ENCODE data around the gene ABRACL. TPM values are rescaled to one million over a fixed set of nuclear protein-coding genes. Genes with fewer than 3 reads are reported as not detected.

The ABRACL gene
- polyA plus RNA-seq, 1 donor: 97.2 TPM

DNA sequence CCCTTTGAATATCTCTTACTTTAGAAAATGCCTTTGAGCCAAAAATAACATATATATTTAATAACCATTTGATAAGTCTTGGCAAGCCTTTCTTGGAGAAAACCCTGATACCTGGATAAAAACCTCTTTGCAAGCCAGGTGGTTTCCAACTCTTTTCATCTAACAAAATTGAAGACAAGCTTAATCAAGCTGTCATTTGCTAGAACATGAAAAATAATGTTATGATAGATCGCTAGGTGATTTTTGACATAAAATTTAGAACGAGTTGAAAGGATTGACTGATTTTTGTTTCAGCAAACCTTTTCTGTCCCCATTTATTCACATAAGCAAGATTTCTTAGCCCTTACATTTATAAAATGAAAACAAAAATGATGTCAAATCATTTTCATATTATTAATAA, 44.6 kb downstream of the ABRACL start:
- no peaks in the 10 kb centered on the region for H3K4me1 ChIP-seq (ENCODE audit: control insufficient read depth, insufficient read depth, low read length)
- no peak overlapping the region for H3K4me3 ChIP-seq (ENCODE audit: low read length)
- no peak for DNase-seq
- H3K9me3 ChIP-seq (ENCODE audit: control insufficient read depth, low read depth, low read length): no peaks in the 10 kb centered on the region
- 100% methylated on average over 2 of the region's 2 CpGs for WGBS (ENCODE audit: insufficient coverage, low lambda C conversion rate)
- no peaks in the 10 kb centered on the region for H3K36me3 ChIP-seq (ENCODE audit: control insufficient read depth, insufficient read depth, low read length)
- no peaks in the 10 kb centered on the region for H3K27me3 ChIP-seq (ENCODE audit: control insufficient read depth, insufficient read depth, low read length)
- H3K27ac ChIP-seq (ENCODE audit: low read length): no peak overlapping the region

DNA sequence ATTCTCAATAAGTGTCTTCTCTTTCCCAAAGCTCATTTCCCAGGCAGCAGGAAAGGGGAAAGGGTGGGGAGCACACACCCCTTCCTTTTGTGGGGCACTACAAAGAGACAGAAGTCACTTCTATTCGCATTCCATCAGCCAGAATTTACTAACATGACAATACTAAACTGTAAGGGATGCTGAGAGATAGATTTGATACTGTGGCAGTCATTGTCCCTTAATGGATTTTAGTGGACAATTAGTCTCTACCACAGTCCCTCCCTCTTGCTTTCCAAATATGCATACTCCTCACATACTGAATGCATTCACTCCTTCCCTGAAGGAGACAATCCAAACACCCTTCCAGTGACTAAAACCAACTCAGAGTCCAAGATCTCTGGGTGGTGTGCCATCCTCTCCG, 50.5 kb downstream of the ABRACL start:
- no peaks in the 10 kb centered on the region for H3K9me3 ChIP-seq (ENCODE audit: control insufficient read depth, low read depth, low read length)
- peaks cover 4% of the 10 kb centered on the region for H3K4me1 ChIP-seq (ENCODE audit: control insufficient read depth, insufficient read depth, low read length)
- WGBS (ENCODE audit: insufficient coverage, low lambda C conversion rate): no CpG with 5 or more reads among the region's 2 CpGs
- DNase-seq: no peak
- H3K27me3 ChIP-seq (ENCODE audit: control insufficient read depth, insufficient read depth, low read length): no peaks in the 10 kb centered on the region
- H3K4me3 ChIP-seq (ENCODE audit: low read length): no peak overlapping the region
- no peak overlapping the region for H3K27ac ChIP-seq (ENCODE audit: low read length)
- no peaks in the 10 kb centered on the region for H3K36me3 ChIP-seq (ENCODE audit: control insufficient read depth, insufficient read depth, low read length)

DNA sequence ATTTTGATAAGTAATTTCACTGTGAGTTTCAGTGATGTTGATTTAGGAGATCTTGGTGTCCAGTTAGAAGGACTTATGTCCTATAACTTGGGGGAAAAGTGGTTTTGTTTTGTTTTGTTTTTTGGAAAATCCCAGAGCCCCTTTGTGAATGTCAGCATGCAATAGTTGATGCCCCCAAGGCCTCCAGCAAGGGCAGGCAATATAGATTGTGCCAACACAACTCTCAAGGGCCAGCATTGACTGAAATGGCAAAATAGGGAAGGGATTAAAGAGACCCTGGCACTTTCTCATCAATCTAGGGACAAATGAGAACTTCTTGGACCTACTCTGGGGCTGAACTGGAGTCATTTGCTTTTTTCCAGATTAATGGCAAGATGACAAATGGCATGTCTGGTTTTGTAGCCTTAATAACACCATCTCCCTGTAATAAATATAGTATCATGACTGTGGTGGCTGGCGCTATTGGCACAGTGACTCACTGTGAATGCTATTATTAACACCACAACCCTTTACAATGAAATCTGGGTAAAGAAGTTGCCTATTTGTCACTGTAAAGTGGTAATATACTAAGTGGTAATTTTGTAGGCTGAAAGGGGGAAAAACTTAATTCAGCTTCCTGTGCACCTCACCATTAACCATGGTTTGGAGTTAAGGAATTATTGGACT, 51.8 kb downstream of the ABRACL start:
- Histone ChIP-seq H3K4me1 (ENCODE audit: control insufficient read depth, insufficient read depth, low read length) (peaks cover 4% of the 10 kb centered on the region), H3K4me3 (ENCODE audit: low read length) (no peak overlapping the region), H3K27me3 (ENCODE audit: control insufficient read depth, insufficient read depth, low read length) (no peaks in the 10 kb centered on the region), H3K36me3 (ENCODE audit: control insufficient read depth, insufficient read depth, low read length) (no peaks in the 10 kb centered on the region), H3K27ac (ENCODE audit: low read length) (no peak overlapping the region), H3K9me3 (ENCODE audit: control insufficient read depth, low read depth, low read length) (no peaks in the 10 kb centered on the region)
- no CpG with 5 or more reads among the region's 1 CpG for WGBS (ENCODE audit: insufficient coverage, low lambda C conversion rate)
- no peak for DNase-seq

DNA sequence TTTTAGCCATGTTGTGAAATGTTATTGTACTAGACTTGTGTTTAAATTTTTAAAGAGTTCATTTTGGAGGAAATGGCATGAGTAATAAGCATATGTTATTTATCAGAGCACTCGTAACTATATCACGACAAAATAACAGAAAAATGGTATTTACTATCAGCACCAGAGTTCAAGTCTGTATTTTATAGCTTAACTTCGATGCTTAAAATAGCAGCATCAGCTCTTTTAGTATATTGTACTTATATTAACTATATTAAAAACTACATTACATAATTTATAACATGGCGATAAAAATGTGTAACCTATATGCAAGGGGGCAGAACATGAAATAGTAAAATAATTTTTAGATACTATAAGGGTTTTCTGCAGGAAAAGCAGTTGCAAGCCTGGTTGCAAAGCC, 52.9 kb downstream of the ABRACL start:
- no peaks in the 10 kb centered on the region for H3K9me3 ChIP-seq (ENCODE audit: control insufficient read depth, low read depth, low read length)
- H3K4me1 ChIP-seq (ENCODE audit: control insufficient read depth, insufficient read depth, low read length): peaks cover 4% of the 10 kb centered on the region
- DNase-seq: no peak
- no peaks in the 10 kb centered on the region for H3K36me3 ChIP-seq (ENCODE audit: control insufficient read depth, insufficient read depth, low read length)
- H3K4me3 ChIP-seq (ENCODE audit: low read length): no peak overlapping the region
- no CpG with 5 or more reads among the region's 4 CpGs for WGBS (ENCODE audit: insufficient coverage, low lambda C conversion rate)
- H3K27me3 ChIP-seq (ENCODE audit: control insufficient read depth, insufficient read depth, low read length): no peaks in the 10 kb centered on the region
- H3K27ac ChIP-seq (ENCODE audit: low read length): no peak overlapping the region

DNA sequence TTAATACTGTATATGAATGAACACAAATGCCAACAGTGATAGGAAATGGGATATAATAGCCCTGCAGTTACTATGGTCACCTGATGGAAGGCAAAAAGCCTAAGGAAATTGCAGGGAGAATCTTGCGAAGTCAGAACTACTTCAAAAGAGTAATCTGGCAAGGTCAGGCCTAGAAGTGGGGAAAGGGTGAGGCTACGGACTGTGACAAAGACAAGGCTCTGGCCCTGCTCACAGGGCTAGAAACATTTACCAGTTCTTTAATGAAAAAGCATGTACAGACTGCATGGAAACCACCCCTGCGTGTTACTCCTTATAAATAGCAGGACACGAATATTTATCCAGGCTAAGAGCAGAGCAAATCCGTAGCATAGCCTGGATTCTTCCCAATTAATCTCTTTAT, 53.8 kb downstream of the ABRACL start:
- Histone ChIP-seq H3K4me3 (ENCODE audit: low read length) (no peak overlapping the region), H3K4me1 (ENCODE audit: control insufficient read depth, insufficient read depth, low read length) (peaks cover 4% of the 10 kb centered on the region), H3K27me3 (ENCODE audit: control insufficient read depth, insufficient read depth, low read length) (no peaks in the 10 kb centered on the region), H3K9me3 (ENCODE audit: control insufficient read depth, low read depth, low read length) (no peaks in the 10 kb centered on the region), H3K27ac (ENCODE audit: low read length) (no peak overlapping the region), H3K36me3 (ENCODE audit: control insufficient read depth, insufficient read depth, low read length) (no peaks in the 10 kb centered on the region)
- WGBS (ENCODE audit: insufficient coverage, low lambda C conversion rate): no CpG with 5 or more reads among the region's 5 CpGs
- DNase-seq: no peak

- no peak for DNase-seq
- no peak overlapping the region for H3K27ac ChIP-seq (ENCODE audit: low read length)
- no peaks in the 10 kb centered on the region for H3K36me3 ChIP-seq (ENCODE audit: control insufficient read depth, insufficient read depth, low read length)
- no CpG with 5 or more reads among the region's 1 CpG for WGBS (ENCODE audit: insufficient coverage, low lambda C conversion rate)
- H3K27me3 ChIP-seq (ENCODE audit: control insufficient read depth, insufficient read depth, low read length): no peaks in the 10 kb centered on the region
- H3K4me3 ChIP-seq (ENCODE audit: low read length): no peak overlapping the region
- no peaks in the 10 kb centered on the region for H3K9me3 ChIP-seq (ENCODE audit: control insufficient read depth, low read depth, low read length)
- no peaks in the 10 kb centered on the region for H3K4me1 ChIP-seq (ENCODE audit: control insufficient read depth, insufficient read depth, low read length)
These were observed 63.3 kb downstream of the ABRACL start for GRCh38 chr6:139091826-139092225.

Other genes with a start within 250 kb of the ABRACL start
- gene ECT2L, start 232.7 kb upstream of the ABRACL start, polyA plus RNA-seq: 0.13 TPM
- 49.2 TPM for gene REPS1, start 40.5 kb upstream of the ABRACL start, polyA plus RNA-seq
- 31.4 TPM for gene HECA, start 106.3 kb downstream of the ABRACL start, polyA plus RNA-seq

Measured in large intestine (tissue), 3 donors.